22Rv1 (cell line): ENCODE measurements around the gene IL1RN.

Experiments
- CTCF ChIP-seq: fragments of 450-650 bp; IDR thresholded peaks from 2 replicates; pipeline ENCODE4 v1.5.1; 2017; ENCODE audit warnings: mild to moderate bottlenecking
- ZFX ChIP-seq: fragments of 450-650 bp; IDR thresholded peaks from 2 replicates; pipeline ENCODE4 v1.6.1; 2017; ENCODE audit warnings: antibody characterized with exemption, borderline replicate concordance

- TF ChIP-seq CTCF, result no peak
- TF ChIP-seq ZFX, result no peak
Observed at GRCh38 chr2:113117541-113118262, 9.7 kb upstream of the IL1RN start.
